Caco-2 (cell line): ENCODE measurements around the gene LBHD2. TPM values are rescaled to one million over a fixed set of nuclear protein-coding genes. Genes with fewer than 3 reads are reported as not detected.
A peak's percentile ranks its signal among the peaks of the same experiment; 100 is the strongest.

Source experiments
- BruUV-seq: library from RNA; stranded (reverse); fragments of 400-500 nt; replicated peaks from 2 replicates; lab custom pipeline; 2021; lab: Mats Ljungman, UMichigan
- CTCF ChIA-PET: fragments of 300-600 bp; sonication (Branson Sonifier 250); formaldehyde crosslinking; loops from one replicate; lab custom pipeline; 2022; ENCODE audit warnings: antibody characterized with exemption; lab: Charles Lee
- POLR2A ChIA-PET: fragments of 300-600 bp; sonication (Branson Sonifier 250); formaldehyde crosslinking; loops from one replicate; lab custom pipeline; 2022; ENCODE audit warnings: antibody characterized with exemption; lab: Charles Lee
- DNase-seq, 2 experiments: peaks; one replicate each; pipeline versions ENCODE4 v3.0.0 to v3.0.0-alpha.2; 2020 to 2022
- H3K27me3 ChIP-seq: replicated peaks from 2 replicates; pipeline ENCODE4 v1.6.0; 2011; ENCODE audit warnings: low read length; ENCODE audit not compliant: control insufficient read depth, insufficient read depth
- H3K36me3 ChIP-seq: 2 replicates; pipeline ENCODE4 v1.5.1; 2011; ENCODE audit warnings: low read length; ENCODE audit not compliant: control insufficient read depth, insufficient read depth
- H3K4me1 ChIP-seq: fragments of 250-450 bp; sonication (Bioruptor Pico); 2 replicates; pipeline ENCODE4 v1.5.1; 2020; ENCODE audit warnings: mild to moderate bottlenecking
- H3K4me3 ChIP-seq: 2 replicates; pipeline ENCODE4 v1.5.1; 2011; ENCODE audit warnings: low read depth, mild to moderate bottlenecking, control low read depth, low read length
- H3K9me3 ChIP-seq: fragments of 250-450 bp; sonication (Bioruptor Pico); 2 replicates; pipeline ENCODE4 v1.5.1; 2020; ENCODE audit warnings: mild to moderate bottlenecking, moderate library complexity
- H3K27ac Mint-ChIP-seq: one replicate; pipeline ENCODE4 v1.8.0; 2022; ENCODE audit warnings: mixed read lengths; ENCODE audit not compliant: unreplicated experiment
- H3K27me3 Mint-ChIP-seq: one replicate; pipeline ENCODE4 v1.8.0; 2022; ENCODE audit warnings: mixed read lengths; ENCODE audit not compliant: insufficient read depth, unreplicated experiment
- H3K36me3 Mint-ChIP-seq: one replicate; pipeline ENCODE4 v1.8.0; 2022; ENCODE audit warnings: mild to moderate bottlenecking, mixed read lengths; ENCODE audit not compliant: insufficient read depth, unreplicated experiment
- H3K4me1 Mint-ChIP-seq: one replicate; pipeline ENCODE4 v1.8.0; 2022; ENCODE audit warnings: low read depth, mixed read lengths; ENCODE audit not compliant: unreplicated experiment
- H3K4me3 Mint-ChIP-seq: one replicate; pipeline ENCODE4 v1.8.0; 2022; ENCODE audit warnings: mild to moderate bottlenecking, moderate library complexity, mixed read lengths; ENCODE audit not compliant: unreplicated experiment
- H3K9me3 Mint-ChIP-seq: one replicate; pipeline ENCODE4 v1.8.0; 2022; ENCODE audit warnings: mixed read lengths; ENCODE audit not compliant: unreplicated experiment
- intact Hi-C: fragments of 100-400 bp; cut with micrococcal nuclease; formaldehyde crosslinking; loops from one replicate; pipeline ENCODE4 v1.10.0; 2022; ENCODE audit not compliant: unreplicated experiment
- total RNA-seq: library from RNA; stranded (reverse); gene quantifications from 2 replicates; pipeline ENCODE4 v1.2.3, GENCODE V29; 2022
- TF ChIP-seq, protein P1 (sequence below), 2 experiments: fragments of 200-600 bp in 1 of 2; IDR thresholded peaks; 1 replicate in 1 of 2; 2 replicates in 1 of 2; pipeline versions ENCODE4 v1.5.1 to v1.8.0; 2011 to 2022; ENCODE audit warnings: antibody characterized with exemption in 1 of 2, control low read depth in 1 of 2, inconsistent platforms in 1 of 2, low read depth in 1 of 2, low read length in 1 of 2, mild to moderate bottlenecking in 1 of 2, moderate library complexity in 1 of 2; ENCODE audit not compliant: insufficient read depth in 1 of 2, severe bottlenecking in 1 of 2, unreplicated experiment in 1 of 2

Gene LBHD2
- total RNA-seq, 1 experiment from 2014 or later: not detected

DNA sequence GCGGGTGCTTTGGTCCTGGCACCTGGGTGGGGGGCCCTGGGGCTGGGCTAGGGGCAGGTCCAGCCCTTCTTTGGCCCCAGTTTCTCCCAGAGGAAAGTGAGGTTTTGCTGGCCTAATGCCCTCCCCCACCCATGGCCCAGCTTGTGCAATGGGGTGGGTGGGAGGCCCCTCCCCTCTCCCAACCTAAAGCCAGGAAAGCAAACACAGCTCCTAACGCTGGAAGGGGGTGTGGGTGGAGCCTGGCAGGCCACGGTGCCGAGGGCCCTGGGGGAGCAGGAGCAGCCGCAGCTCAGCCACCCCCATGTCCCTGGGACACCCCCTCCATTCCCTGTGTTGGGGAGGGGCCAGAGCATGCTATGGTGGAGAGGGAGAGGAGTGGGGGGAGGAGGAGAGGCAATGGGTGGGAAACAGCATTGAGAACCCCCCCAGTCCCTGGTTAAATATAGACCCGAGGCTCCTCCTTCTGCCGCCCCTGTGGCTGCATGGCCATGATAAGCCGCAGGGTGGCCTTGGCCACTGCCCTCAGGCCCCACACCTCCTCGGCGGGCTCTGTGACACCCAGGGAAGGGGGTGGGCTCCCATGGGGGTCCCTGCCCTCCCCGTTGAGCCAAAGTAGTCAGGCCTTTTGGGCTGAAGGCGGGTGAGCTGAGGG, 15.2 kb downstream of the LBHD2 start:
- Histone ChIP-seq H3K4me1 (peaks cover 57% of the 10 kb centered on the region), H3K27me3 (no peaks in the 10 kb centered on the region), H3K36me3 (no peaks in the 10 kb centered on the region), H3K4me3 (0 out of 2 replicates have a peak overlapping the region, but pooled peaks have one; percentile 15), H3K9me3 (no peaks in the 10 kb centered on the region)
- POLR2A ChIA-PET: interaction anchor here (0.6 kb wide), 1 partner anchor 14 kb away, joined by 4 read pairs; no protein-coding TSS in a partner anchor
- Mint-ChIP-seq H3K27ac (no peak overlapping the region), H3K36me3 (peaks cover 6% of the 10 kb centered on the region), H3K27me3 (no peaks in the 10 kb centered on the region), H3K4me1 (peaks cover 18% of the 10 kb centered on the region), H3K9me3 (no peaks in the 10 kb centered on the region), H3K4me3 (peak overlapping the region; percentile 37)
- intact Hi-C loops: no loop called here
- no TSS peak for BruUV-seq
- TF ChIP-seq, protein P1, sequence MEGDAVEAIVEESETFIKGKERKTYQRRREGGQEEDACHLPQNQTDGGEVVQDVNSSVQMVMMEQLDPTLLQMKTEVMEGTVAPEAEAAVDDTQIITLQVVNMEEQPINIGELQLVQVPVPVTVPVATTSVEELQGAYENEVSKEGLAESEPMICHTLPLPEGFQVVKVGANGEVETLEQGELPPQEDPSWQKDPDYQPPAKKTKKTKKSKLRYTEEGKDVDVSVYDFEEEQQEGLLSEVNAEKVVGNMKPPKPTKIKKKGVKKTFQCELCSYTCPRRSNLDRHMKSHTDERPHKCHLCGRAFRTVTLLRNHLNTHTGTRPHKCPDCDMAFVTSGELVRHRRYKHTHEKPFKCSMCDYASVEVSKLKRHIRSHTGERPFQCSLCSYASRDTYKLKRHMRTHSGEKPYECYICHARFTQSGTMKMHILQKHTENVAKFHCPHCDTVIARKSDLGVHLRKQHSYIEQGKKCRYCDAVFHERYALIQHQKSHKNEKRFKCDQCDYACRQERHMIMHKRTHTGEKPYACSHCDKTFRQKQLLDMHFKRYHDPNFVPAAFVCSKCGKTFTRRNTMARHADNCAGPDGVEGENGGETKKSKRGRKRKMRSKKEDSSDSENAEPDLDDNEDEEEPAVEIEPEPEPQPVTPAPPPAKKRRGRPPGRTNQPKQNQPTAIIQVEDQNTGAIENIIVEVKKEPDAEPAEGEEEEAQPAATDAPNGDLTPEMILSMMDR (IDR thresholded peaks at IDR 0.05; ENCODE audit: insufficient read depth in 1 of 2, low read depth in 1 of 2, low read length in 1 of 2, severe bottlenecking in 1 of 2, unreplicated experiment in 1 of 2): no peak
- CTCF ChIA-PET: interaction anchor here (0.6 to 2.2 kb wide), 2 partner anchors 28 to 441 kb away, joined by 3 to 5 read pairs; no protein-coding TSS in a partner anchor
- DNase-seq: peak; percentile 77 to 84

DNA sequence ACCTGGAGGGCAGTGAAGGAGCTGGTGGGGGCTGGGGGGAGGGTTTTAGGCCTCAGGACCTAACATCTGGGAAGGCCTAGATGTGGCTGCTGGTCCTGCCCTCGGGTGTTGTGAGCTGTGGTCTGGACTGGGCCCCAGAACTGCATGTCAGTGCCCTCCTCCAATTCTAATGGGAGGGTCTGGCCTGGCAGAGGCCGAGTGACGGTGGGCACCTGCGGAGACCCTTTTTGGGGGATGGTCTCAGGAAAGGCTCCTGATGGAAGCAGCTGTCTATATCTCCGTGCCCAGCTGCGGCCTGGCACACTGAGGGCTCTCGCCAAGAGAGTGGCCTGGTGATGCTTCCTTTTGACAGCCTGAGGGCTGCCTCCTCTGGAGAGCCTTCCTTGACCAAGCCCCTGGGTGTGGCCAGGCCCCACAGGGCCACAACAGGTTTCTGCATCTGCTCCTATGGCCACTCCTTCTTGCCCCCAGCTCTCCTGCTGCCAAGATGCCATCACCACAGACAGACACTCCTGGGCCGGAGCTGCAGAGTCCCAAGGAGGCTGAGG, 15.8 kb downstream of the LBHD2 start:
- H3K4me3 ChIP-seq: 0 out of 2 replicates have a peak overlapping the region, but pooled peaks have one; percentile 10
- no peak for DNase-seq

More for the DNA sequence above, 15.8 kb downstream of the LBHD2 start:
- Mint-ChIP-seq H3K4me1 (peaks cover 16% of the 10 kb centered on the region), H3K27ac (no peak overlapping the region), H3K36me3 (peaks cover 8% of the 10 kb centered on the region), H3K9me3 (no peaks in the 10 kb centered on the region), H3K4me3 (no peak overlapping the region), H3K27me3 (no peaks in the 10 kb centered on the region)
- TF ChIP-seq, protein P1 (IDR thresholded peaks at IDR 0.05; ENCODE audit: insufficient read depth in 1 of 2, low read depth in 1 of 2, low read length in 1 of 2, severe bottlenecking in 1 of 2, unreplicated experiment in 1 of 2): no peak
- Histone ChIP-seq H3K4me1 (peaks cover 57% of the 10 kb centered on the region), H3K27me3 (no peaks in the 10 kb centered on the region), H3K36me3 (no peaks in the 10 kb centered on the region), H3K9me3 (no peaks in the 10 kb centered on the region)
- POLR2A ChIA-PET: no interaction called here
- CTCF ChIA-PET: interaction anchor here (0.6 to 2.2 kb wide), 2 partner anchors 10 to 27 kb away, joined by 5 read pairs; no protein-coding TSS in a partner anchor
- no TSS peak for BruUV-seq
- intact Hi-C loops: no loop called here
